K562 (cell line): ENCODE data around the gene USP35. TPM values are rescaled to one million over a fixed set of nuclear protein-coding genes. Genes with fewer than 3 reads are reported as not detected.

Experiments
- ATF7 ChIP-seq: fragments of 450-650 bp; IDR thresholded peaks from 2 replicates; pipeline ENCODE4 v1.7.1; 2014; ENCODE audit warnings: mild to moderate bottlenecking, moderate library complexity
- BCOR ChIP-seq: fragments of 450-650 bp; IDR thresholded peaks from 2 replicates; pipeline ENCODE4 v1.6.1; 2016
- CBFB ChIP-seq: sonication (generic); formaldehyde crosslinking; IDR thresholded peaks from 2 replicates; pipeline ENCODE4 v1.4.0; 2020; ENCODE audit warnings: mild to moderate bottlenecking, missing genetic modification reagents
- CHD4 ChIP-seq: fragments of 200-600 bp; sonication (generic); IDR thresholded peaks from 3 replicates; pipeline ENCODE4 v1.6.1; 2012; ENCODE audit warnings: low read depth, mild to moderate bottlenecking, mixed read lengths, low read length, inconsistent platforms; ENCODE audit not compliant: insufficient read depth, insufficient replicate concordance, poor library complexity, severe bottlenecking
- EP400 ChIP-seq: fragments of 450-650 bp; IDR thresholded peaks from 2 replicates; pipeline ENCODE4 v1.6.1; 2017; ENCODE audit warnings: antibody characterized with exemption, mild to moderate bottlenecking, moderate library complexity
- GTF2E2 ChIP-seq: fragments of 200-800 bp; sonication (Bioruptor generic); IDR thresholded peaks from 2 replicates; pipeline ENCODE4 v1.6.1; 2016; ENCODE audit warnings: missing genetic modification characterization, missing compliant biosample characterization
- GTF2F1 ChIP-seq: IDR thresholded peaks from 2 replicates; pipeline ENCODE4 v1.6.1; 2011; ENCODE audit warnings: low read depth, low read length, improper control_type of control experiment
- HOXB6 ChIP-seq: fragments of 250-450 bp; sonication (Bioruptor Pico); IDR thresholded peaks from 2 replicates; pipeline ENCODE4 v1.5.1; 2022; ENCODE audit warnings: mild to moderate bottlenecking, borderline replicate concordance
- ILF3 ChIP-seq: fragments of 450-650 bp; IDR thresholded peaks from 2 replicates; pipeline ENCODE4 v1.6.1; 2018; ENCODE audit warnings: antibody characterized with exemption, mild to moderate bottlenecking, moderate library complexity, borderline replicate concordance
- KDM5B ChIP-seq: fragments of 200-600 bp; sonication (generic); IDR thresholded peaks from 2 replicates; pipeline ENCODE4 v1.6.1; 2012; ENCODE audit warnings: low read depth, mild to moderate bottlenecking, moderate library complexity, low read length, control low read depth, inconsistent platforms; ENCODE audit not compliant: insufficient replicate concordance
- MYC ChIP-seq, 2 experiments: fragments of 250-450 bp in 1 of 2; sonication (Bioruptor Pico) in 1 of 2; IDR thresholded peaks; 2 replicates each; pipeline versions ENCODE4 v1.5.1 to v1.6.1; 2012 to 2021; ENCODE audit warnings: low read depth in 2 of 2, borderline replicate concordance in 1 of 2, improper control_type of control experiment in 1 of 2, low read length in 1 of 2, mild to moderate bottlenecking in 1 of 2, moderate library complexity in 1 of 2
- PYGO2 ChIP-seq: fragments of 450-650 bp; IDR thresholded peaks from 2 replicates; pipeline ENCODE4 v1.6.1; 2016; ENCODE audit warnings: mild to moderate bottlenecking, missing genetic modification characterization, moderate library complexity, missing compliant biosample characterization
- RAD21 ChIP-seq, 2 experiments: fragments of 250-450 bp in 1 of 2; fragments of 450-650 bp in 1 of 2; sonication (Bioruptor Pico) in 1 of 2; formaldehyde crosslinking in 1 of 2; IDR thresholded peaks in 1 of 2; conservative IDR thresholded peaks in 1 of 2; 2 replicates each; pipeline versions ENCODE4 v1.4.0 to v1.8.0; 2020 to 2022; ENCODE audit warnings: mild to moderate bottlenecking in 2 of 2, moderate library complexity in 1 of 2
- TCF3 ChIP-seq: sonication (generic); formaldehyde crosslinking; IDR thresholded peaks from 2 replicates; pipeline ENCODE4 v1.4.0; 2020; ENCODE audit warnings: mild to moderate bottlenecking, missing genetic modification reagents
- TCF7L2 ChIP-seq: fragments of 150-350 bp; IDR thresholded peaks from 2 replicates; pipeline ENCODE4 v1.6.1; 2016; ENCODE audit warnings: low read depth, mild to moderate bottlenecking, low read length, moderate library complexity
- UBTF ChIP-seq, 2 experiments: IDR thresholded peaks; 2 replicates each; pipeline ENCODE4 v1.6.1; 2012; ENCODE audit warnings: improper control_type of control experiment in 2 of 2, low read depth in 2 of 2, low read length in 2 of 2, borderline replicate concordance in 1 of 2
- ZC3H11A ChIP-seq: IDR thresholded peaks from 2 replicates; pipeline ENCODE4 v1.6.1; 2012; ENCODE audit warnings: low read depth, low read length, improper control_type of control experiment
- ZNF79 ChIP-seq: fragments of 250-450 bp; sonication (Bioruptor Pico); IDR thresholded peaks from 2 replicates; pipeline ENCODE4 v1.4.0; 2020; ENCODE audit warnings: low read depth, mild to moderate bottlenecking, moderate library complexity
- polyA plus RNA-seq, 8 experiments: library from polyadenylated mRNA; depleted of rRNA in 4 of 8; stranded (reverse) in 5 of 8; unstranded in 3 of 8; fragments of >200 nt; fragmentation: Nextera tagmentation in 2 of 8; fragmentation: Illumina TruSeq in 1 of 8; extraction: Ambion mirVana in 2 of 8; extraction: Trizol in 1 of 8; gene quantifications; 2 replicates each; pipeline versions ENCODE4 v1.2.1 to v1.2.3, GENCODE V29; 2011 to 2014; ENCODE audit warnings: inconsistent platforms in 1 of 8, missing spikeins in 1 of 8
- total RNA-seq, 7 experiments: library from RNA; depleted of rRNA in 6 of 7; stranded (reverse); fragments of >200 nt in 6 of 7; fragmentation: Illumina TruSeq in 2 of 7; extraction: Trizol in 2 of 7; gene quantifications; 2 replicates each; pipeline versions ENCODE4 v1.2.1 to v1.2.3, GENCODE V29; 2011 to 2021; ENCODE audit warnings: low replicate concordance in 1 of 7
- TF ChIP-seq, protein P1 (sequence below): sonication (generic); formaldehyde crosslinking; IDR thresholded peaks from 2 replicates; pipeline ENCODE4 v1.9.0; 2022; ENCODE audit warnings: mild to moderate bottlenecking, missing genetic modification reagents
- TF ChIP-seq, protein P2 (sequence below): fragments of 250-450 bp; sonication (Bioruptor Pico); IDR thresholded peaks from 2 replicates; pipeline ENCODE4 v1.5.0; 2020; ENCODE audit warnings: mild to moderate bottlenecking

The USP35 gene
- total and polyA plus RNA-seq, 9 of the 15 experiments (the other 6 are each of a cell fraction or from before 2014, with no cell fraction given), result 0.01 to 4.8 (median 3.6) TPM

DNA sequence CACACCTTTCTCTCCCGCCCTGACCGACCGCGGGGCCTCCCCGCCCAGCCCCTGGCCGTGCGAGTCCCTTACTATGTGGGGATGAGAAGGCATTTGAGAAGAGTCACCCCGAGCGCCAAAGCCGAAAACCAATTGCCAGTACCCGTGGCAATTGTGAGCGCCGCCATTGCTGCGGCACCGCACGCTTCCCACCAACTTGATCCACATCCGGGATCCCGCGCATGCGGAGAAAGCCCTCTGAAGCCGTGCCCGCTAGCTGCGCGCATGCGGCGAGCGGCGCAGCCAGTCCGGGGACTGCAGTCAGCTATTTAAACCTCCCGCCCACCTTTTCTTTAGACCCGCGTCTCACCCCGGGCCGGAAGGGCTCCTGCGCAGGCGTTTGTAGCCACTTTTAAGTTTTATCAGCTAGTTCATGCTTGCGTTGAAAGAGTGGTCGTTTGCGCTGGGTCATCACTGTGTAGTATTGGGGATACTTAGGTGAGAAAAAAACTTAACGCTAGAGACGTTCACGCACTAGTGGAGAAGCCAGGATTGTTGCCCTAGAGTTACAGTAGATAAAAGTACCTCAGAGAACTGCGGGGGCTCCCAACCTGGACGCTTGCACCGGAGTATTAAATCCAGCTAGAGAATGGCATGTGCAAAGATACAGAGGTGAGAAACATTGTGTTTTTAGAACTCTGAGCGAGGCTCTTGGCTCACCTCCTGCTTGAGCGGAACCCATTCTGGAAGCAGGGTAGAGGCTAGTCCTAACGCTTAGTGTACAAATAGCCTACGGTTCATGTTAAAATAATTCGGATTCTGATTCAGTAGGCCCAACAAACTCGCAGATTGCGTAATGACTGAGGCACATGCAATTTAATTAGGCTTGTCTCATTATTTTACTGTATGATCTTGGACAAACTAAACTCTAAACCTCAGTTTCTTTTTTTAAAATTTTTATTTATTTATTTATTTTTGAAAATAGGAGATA, 49.0 kb upstream of the USP35 start, which contains the start of gene ALG8 (continued):
- TF ChIP-seq UBTF (IDR thresholded peaks at IDR 0.05; ENCODE audit: borderline replicate concordance in 1 of 2, low read depth in 2 of 2, low read length in 2 of 2), result no peak
- no peak; the same call in 1 of the 2 replicates for TF ChIP-seq GTF2F1
- TF ChIP-seq, protein P1, sequence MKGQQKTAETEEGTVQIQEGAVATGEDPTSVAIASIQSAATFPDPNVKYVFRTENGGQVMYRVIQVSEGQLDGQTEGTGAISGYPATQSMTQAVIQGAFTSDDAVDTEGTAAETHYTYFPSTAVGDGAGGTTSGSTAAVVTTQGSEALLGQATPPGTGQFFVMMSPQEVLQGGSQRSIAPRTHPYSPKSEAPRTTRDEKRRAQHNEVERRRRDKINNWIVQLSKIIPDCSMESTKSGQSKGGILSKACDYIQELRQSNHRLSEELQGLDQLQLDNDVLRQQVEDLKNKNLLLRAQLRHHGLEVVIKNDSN (CRISPR knock-in tag), result no peak
- no peak for TF ChIP-seq HOXB6 (CRISPR knock-in tag)
- no peak for TF ChIP-seq ZC3H11A
- no peak for TF ChIP-seq TCF7L2
- TF ChIP-seq GTF2E2 (tag), result no peak; the same call in 1 of the 2 replicates
- no peak; the same call in 1 of the 2 replicates for TF ChIP-seq TCF3 (CRISPR knock-in tag)
- no peak for TF ChIP-seq PYGO2 (tag)
- no peak for TF ChIP-seq CHD4
- no peak for TF ChIP-seq RAD21 (CRISPR knock-in tag; conservative IDR thresholded peaks at IDR 0.05 in 1 of 2, IDR thresholded peaks at IDR 0.05 in 1 of 2)
- TF ChIP-seq, protein P2, sequence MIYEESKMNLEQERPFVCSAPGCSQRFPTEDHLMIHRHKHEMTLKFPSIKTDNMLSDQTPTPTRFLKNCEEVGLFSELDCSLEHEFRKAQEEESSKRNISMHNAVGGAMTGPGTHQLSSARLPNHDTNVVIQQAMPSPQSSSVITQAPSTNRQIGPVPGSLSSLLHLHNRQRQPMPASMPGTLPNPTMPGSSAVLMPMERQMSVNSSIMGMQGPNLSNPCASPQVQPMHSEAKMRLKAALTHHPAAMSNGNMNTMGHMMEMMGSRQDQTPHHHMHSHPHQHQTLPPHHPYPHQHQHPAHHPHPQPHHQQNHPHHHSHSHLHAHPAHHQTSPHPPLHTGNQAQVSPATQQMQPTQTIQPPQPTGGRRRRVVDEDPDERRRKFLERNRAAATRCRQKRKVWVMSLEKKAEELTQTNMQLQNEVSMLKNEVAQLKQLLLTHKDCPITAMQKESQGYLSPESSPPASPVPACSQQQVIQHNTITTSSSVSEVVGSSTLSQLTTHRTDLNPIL (CRISPR knock-in tag), result no peak
- peak; percentile 87 for TF ChIP-seq KDM5B
- TF ChIP-seq BCOR, result no peak
- peak; percentile 67; the same call in 1 of the 2 replicates for TF ChIP-seq ATF7
- TF ChIP-seq CBFB (CRISPR knock-in tag), result 0 out of 2 replicates have a peak, but pooled peaks have one; percentile 42
- TF ChIP-seq MYC (IDR thresholded peaks at IDR 0.05; ENCODE audit: low read depth, low read length), result peak; percentile 97
- peak; percentile 93; the same call in 1 of the 2 replicates for TF ChIP-seq MYC (CRISPR knock-in tag; IDR thresholded peaks at IDR 0.05; ENCODE audit: borderline replicate concordance, low read depth)
- TF ChIP-seq EP400, result peak; percentile 97
- TF ChIP-seq ILF3, result no peak
- TF ChIP-seq ZNF79 (CRISPR knock-in tag), result no peak
